Adipose tissue (tissue), 3 donors: ENCODE data around the gene SNX13. TPM values are rescaled to one million over a fixed set of nuclear protein-coding genes. Genes with fewer than 3 reads are reported as not detected.

ENCODE experiments used
- H3K27ac ChIP-seq: one replicate; pipeline ENCODE4 v1.5.1; 2013; ENCODE audit warnings: low read depth, low read length
- WGBS, 3 donors: extraction: QIAGEN DNeasy Blood & Tissue Kit; methylation state at CpG; one replicate each; pipeline ENCODE4 v1.1.7; 2013; 5-methylcytosine and 5-hydroxymethylcytosine counted together
- polyA plus RNA-seq, 3 donors: library from polyadenylated mRNA; stranded (reverse); fragments of 200-250 nt; gene quantifications; one replicate each; pipeline ENCODE4 v1.2.3, GENCODE V29; 2013
- donor health status: healthy with polysubstance abuse.
- donor health status: Bipolar disorder and iron deficiency.
- donor health status: healthy.

Gene SNX13
- polyA plus RNA-seq, 3 donors: 6.5 to 12.4 (median 10.2) TPM

- WGBS, 3 donors: 91 to 96% (median 94%) methylated on average over 8 of the region's 8 CpGs
- no peak overlapping the region for H3K27ac ChIP-seq
Observed at GRCh38 chr7:17871815-17872533, 68.3 kb downstream of the SNX13 start.

GRCh38 chr7:17870406-17870805 is 69.9 kb downstream of the SNX13 start:
- H3K27ac ChIP-seq: no peak overlapping the region
- WGBS, 3 donors: 90% methylated on average over 2 of the region's 2 CpGs

GRCh38 chr7:17863809-17864143 is 76.5 kb downstream of the SNX13 start:
- no peak overlapping the region for H3K27ac ChIP-seq

GRCh38 chr7:17863095-17863808 is 77.0 kb downstream of the SNX13 start:
- 78 to 96% (median 85%) methylated on average over 7 of the region's 7 CpGs for WGBS, 3 donors
- H3K27ac ChIP-seq: no peak overlapping the region

- WGBS, 3 donors: 96 to 97% (median 97%) methylated on average over 1 of the region's 1 CpG
- H3K27ac ChIP-seq: no peak overlapping the region
Observed at GRCh38 chr7:17856251-17856650, 84.0 kb downstream of the SNX13 start.

- WGBS, 3 donors: 0 to 45% (median 40%) methylated on average over 1 of the region's 1 CpG
- no peak overlapping the region for H3K27ac ChIP-seq
Observed at GRCh38 chr7:17855202-17855601, 85.1 kb downstream of the SNX13 start.

GRCh38 chr7:17854261-17855047 is 85.8 kb downstream of the SNX13 start:
- WGBS, 3 donors: 87 to 91% (median 91%) methylated on average over 3 of the region's 3 CpGs

GRCh38 chr7:17852361-17852760 is 87.9 kb downstream of the SNX13 start:
- 100% methylated on average over 1 of the region's 1 CpG for WGBS, 3 donors
- no peak overlapping the region for H3K27ac ChIP-seq

More at GRCh38 chr7:17854261-17855047, 85.8 kb downstream of the SNX13 start:
- no peak overlapping the region for H3K27ac ChIP-seq

- no peak overlapping the region for H3K27ac ChIP-seq
- WGBS, 3 donors: 96 to 97% (median 97%) methylated on average over 3 of the region's 3 CpGs
Observed at GRCh38 chr7:17849504-17849903, 90.8 kb downstream of the SNX13 start.

GRCh38 chr7:17848516-17848915 is 91.8 kb downstream of the SNX13 start:
- no peak overlapping the region for H3K27ac ChIP-seq
- 97 to 98% (median 97%) methylated on average over 10 of the region's 10 CpGs for WGBS, 3 donors

GRCh38 chr7:17846935-17847334 is 93.4 kb downstream of the SNX13 start:
- WGBS, 3 donors: 82 to 89% (median 86%) methylated on average over 5 of the region's 5 CpGs
- no peak overlapping the region for H3K27ac ChIP-seq

GRCh38 chr7:17845197-17845547 is 95.1 kb downstream of the SNX13 start:
- no peak overlapping the region for H3K27ac ChIP-seq
- 75 to 91% (median 86%) methylated on average over 4 of the region's 4 CpGs for WGBS, 3 donors

- H3K27ac ChIP-seq: no peak overlapping the region
- 49 to 82% (median 55%) methylated on average over 3 of the region's 3 CpGs for WGBS, 3 donors
Observed at GRCh38 chr7:17844514-17845196, 95.6 kb downstream of the SNX13 start.

- no peak overlapping the region for H3K27ac ChIP-seq
- WGBS, 3 donors: 81 to 91% (median 85%) methylated on average over 4 of the region's 4 CpGs
Observed at GRCh38 chr7:17844022-17844421, 96.3 kb downstream of the SNX13 start.

GRCh38 chr7:17843041-17843440 is 97.3 kb downstream of the SNX13 start:
- no peak overlapping the region for H3K27ac ChIP-seq

- no peak overlapping the region for H3K27ac ChIP-seq
Observed at GRCh38 chr7:17832820-17833355, 107.4 kb downstream of the SNX13 start.

GRCh38 chr7:17832242-17832641 is 108.1 kb downstream of the SNX13 start:
- WGBS, 3 donors: 92 to 96% (median 93%) methylated on average over 1 of the region's 1 CpG
- H3K27ac ChIP-seq: no peak overlapping the region

- 53 to 86% (median 71%) methylated on average over 1 of the region's 1 CpG for WGBS, 3 donors
- H3K27ac ChIP-seq: no peak overlapping the region
Observed at GRCh38 chr7:17830206-17830605, 110.1 kb downstream of the SNX13 start.

GRCh38 chr7:17829001-17829400 is 111.3 kb downstream of the SNX13 start:
- H3K27ac ChIP-seq: no peak overlapping the region
- WGBS, 3 donors: 94 to 96% (median 96%) methylated on average over 3 of the region's 3 CpGs
